T-helper 2 cell treated with Interferon-gamma antibody and Interleukin-4, amounts not matched to agents 100 ng/mL and 5 ng/mL, for 36 hours (primary cell): ENCODE measurements around the gene MCC. TPM values are rescaled to one million over a fixed set of nuclear protein-coding genes. Genes with fewer than 3 reads are reported as not detected.

ENCODE experiments used
- total RNA-seq: library from RNA; stranded (reverse); gene quantifications from 2 replicates; pipeline ENCODE4 v1.2.3, GENCODE V29; 2022

The MCC gene
- total RNA-seq, 1 donor from 2014 or later: 3.2 TPM

Other genes with a start within 250 kb of the MCC start
- gene TSSK1B, start 53.5 kb downstream of the MCC start, total RNA-seq: not detected in 2 replicates
- gene YTHDC2, start 25.2 kb upstream of the MCC start, total RNA-seq: 27.0 and 31.4 TPM in 2 replicates